ENCODE data around the gene KSR2.

KSR2 gene

GRCh38 chr12:117499759-117500485 is 468.9 kb downstream of the KSR2 start:
- TF ChIP-seq POLR2A (IDR thresholded peaks at IDR 0.05; ENCODE audit: low read length) (no peak), GATA1 (IDR thresholded peaks at IDR 0.05; ENCODE audit: low read depth, low read length) (no peak)
- DNase-seq, result no peak

- TF ChIP-seq POLR2A (IDR thresholded peaks at IDR 0.05; ENCODE audit: low read length), result no peak
- TF ChIP-seq GATA1 (IDR thresholded peaks at IDR 0.05; ENCODE audit: low read depth, low read length), result no peak
- no peak for DNase-seq
Observed at GRCh38 chr12:117498880-117499279, 469.9 kb downstream of the KSR2 start.

- DNase-seq, result no peak
- no peak for TF ChIP-seq GATA1 (IDR thresholded peaks at IDR 0.05; ENCODE audit: low read depth, low read length)
- no peak for TF ChIP-seq POLR2A (IDR thresholded peaks at IDR 0.05; ENCODE audit: low read length)
Observed at GRCh38 chr12:117498256-117498655, 470.5 kb downstream of the KSR2 start.

- TF ChIP-seq GATA1 (IDR thresholded peaks at IDR 0.05; ENCODE audit: low read depth, low read length), result no peak
- TF ChIP-seq POLR2A (IDR thresholded peaks at IDR 0.05; ENCODE audit: low read length), result no peak
- DNase-seq, result no peak
Observed at GRCh38 chr12:117497407-117497806, 471.4 kb downstream of the KSR2 start.

GRCh38 chr12:117494833-117495655 is 473.7 kb downstream of the KSR2 start:
- TF ChIP-seq GATA1 (IDR thresholded peaks at IDR 0.05; ENCODE audit: low read depth, low read length), result no peak
- no peak for DNase-seq

GRCh38 chr12:117491711-117492110 is 477.1 kb downstream of the KSR2 start:
- DNase-seq, result no peak
- no peak for TF ChIP-seq GATA1 (IDR thresholded peaks at IDR 0.05; ENCODE audit: low read depth, low read length)
- no peak for TF ChIP-seq POLR2A (IDR thresholded peaks at IDR 0.05; ENCODE audit: low read length)

- DNase-seq, result no peak
- no peak for TF ChIP-seq GATA1 (IDR thresholded peaks at IDR 0.05; ENCODE audit: low read depth, low read length)
- no peak for TF ChIP-seq POLR2A (IDR thresholded peaks at IDR 0.05; ENCODE audit: low read length)
Observed at GRCh38 chr12:117490130-117490529, 478.7 kb downstream of the KSR2 start.

- TF ChIP-seq GATA1 (IDR thresholded peaks at IDR 0.05; ENCODE audit: low read depth, low read length), result no peak
- TF ChIP-seq POLR2A (IDR thresholded peaks at IDR 0.05; ENCODE audit: low read length), result no peak
- no peak for DNase-seq
Observed at GRCh38 chr12:117489671-117490070, 479.1 kb downstream of the KSR2 start.

- no peak for DNase-seq
- TF ChIP-seq POLR2A (IDR thresholded peaks at IDR 0.05; ENCODE audit: low read length) (no peak), GATA1 (IDR thresholded peaks at IDR 0.05; ENCODE audit: low read depth, low read length) (no peak)
Observed at GRCh38 chr12:117486840-117487659, 481.7 kb downstream of the KSR2 start.

- TF ChIP-seq GATA1 (IDR thresholded peaks at IDR 0.05; ENCODE audit: low read depth, low read length) (no peak), POLR2A (IDR thresholded peaks at IDR 0.05; ENCODE audit: low read length) (no peak)
- no peak for DNase-seq
Observed at GRCh38 chr12:117485984-117486839, 482.6 kb downstream of the KSR2 start.

- DNase-seq, result no peak
- TF ChIP-seq GATA1 (IDR thresholded peaks at IDR 0.05; ENCODE audit: low read depth, low read length) (no peak), POLR2A (IDR thresholded peaks at IDR 0.05; ENCODE audit: low read length) (no peak)
Observed at GRCh38 chr12:117484901-117485300, 483.9 kb downstream of the KSR2 start.

- TF ChIP-seq GATA1 (IDR thresholded peaks at IDR 0.05; ENCODE audit: low read depth, low read length), result no peak
- TF ChIP-seq POLR2A (IDR thresholded peaks at IDR 0.05; ENCODE audit: low read length), result no peak
- no peak for DNase-seq
Observed at GRCh38 chr12:117483501-117483900, 485.3 kb downstream of the KSR2 start.

GRCh38 chr12:117481470-117481869 is 487.3 kb downstream of the KSR2 start:
- no peak for DNase-seq
- TF ChIP-seq GATA1 (IDR thresholded peaks at IDR 0.05; ENCODE audit: low read depth, low read length) (no peak), POLR2A (IDR thresholded peaks at IDR 0.05; ENCODE audit: low read length) (no peak)

All from erythroblast (primary cell).